Suppressor macrophage treated with lipopolysaccharide for 4 hours (primary cell): ENCODE data around the gene FCRL5.

Source experiments
- DNase-seq: peaks from one replicate; pipeline ENCODE4 v3.0.0-alpha.2; 2020

FCRL5 gene

DNA sequence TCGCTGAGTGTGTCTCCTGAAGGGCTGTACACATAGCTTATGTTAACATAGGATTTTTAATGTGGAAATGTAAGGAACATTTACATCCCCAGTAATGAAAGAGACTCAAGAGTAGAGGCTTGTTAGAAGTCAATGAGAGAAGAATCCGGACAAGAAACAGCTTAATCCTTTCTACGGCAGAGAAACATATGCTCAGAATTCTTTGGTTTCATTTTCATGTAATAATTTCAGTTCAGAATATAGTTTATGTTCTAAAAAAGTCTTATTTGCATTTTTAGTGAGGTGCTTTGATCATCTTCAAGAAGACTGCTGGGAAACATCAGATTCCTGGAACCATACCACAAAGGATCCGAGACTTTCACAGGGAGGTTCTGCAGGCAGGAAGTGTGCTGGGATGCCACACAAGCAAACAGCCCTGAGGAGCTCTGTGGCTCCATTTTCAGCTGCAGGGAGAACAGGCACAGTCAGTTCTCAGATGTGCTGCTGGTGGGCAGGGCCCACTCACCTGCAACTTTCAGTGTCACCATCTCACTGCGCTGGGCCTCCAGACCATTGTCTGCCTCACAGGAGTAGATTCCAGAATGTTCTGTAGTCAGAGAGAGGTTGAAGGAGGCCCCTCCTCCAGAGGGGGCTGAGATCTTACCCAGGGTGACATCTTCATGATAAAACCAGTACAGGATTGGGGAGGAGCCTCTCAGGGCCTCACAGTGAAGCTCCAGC is 28.4 kb downstream of the FCRL5 start:
- no peak for DNase-seq

DNA sequence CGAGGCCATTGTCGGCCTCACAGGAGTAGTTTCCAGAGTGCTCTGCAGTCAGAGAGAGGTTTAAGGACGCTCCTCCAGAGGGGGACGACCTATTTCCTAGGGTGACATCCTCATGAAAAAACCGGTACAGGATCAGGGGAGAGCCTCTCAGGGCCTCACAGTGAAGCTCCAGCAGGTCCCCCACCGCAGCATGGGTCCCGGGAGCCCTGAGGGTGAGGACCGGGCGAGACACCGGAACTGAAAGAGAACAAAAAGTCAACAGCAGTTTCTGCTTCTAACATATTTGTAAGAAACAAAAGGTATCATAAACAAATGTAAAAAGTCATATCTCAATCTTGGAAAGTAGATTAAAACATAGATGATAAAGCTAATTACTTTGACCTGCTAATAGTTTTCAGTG is 31.3 kb downstream of the FCRL5 start:
- DNase-seq, result no peak

DNA sequence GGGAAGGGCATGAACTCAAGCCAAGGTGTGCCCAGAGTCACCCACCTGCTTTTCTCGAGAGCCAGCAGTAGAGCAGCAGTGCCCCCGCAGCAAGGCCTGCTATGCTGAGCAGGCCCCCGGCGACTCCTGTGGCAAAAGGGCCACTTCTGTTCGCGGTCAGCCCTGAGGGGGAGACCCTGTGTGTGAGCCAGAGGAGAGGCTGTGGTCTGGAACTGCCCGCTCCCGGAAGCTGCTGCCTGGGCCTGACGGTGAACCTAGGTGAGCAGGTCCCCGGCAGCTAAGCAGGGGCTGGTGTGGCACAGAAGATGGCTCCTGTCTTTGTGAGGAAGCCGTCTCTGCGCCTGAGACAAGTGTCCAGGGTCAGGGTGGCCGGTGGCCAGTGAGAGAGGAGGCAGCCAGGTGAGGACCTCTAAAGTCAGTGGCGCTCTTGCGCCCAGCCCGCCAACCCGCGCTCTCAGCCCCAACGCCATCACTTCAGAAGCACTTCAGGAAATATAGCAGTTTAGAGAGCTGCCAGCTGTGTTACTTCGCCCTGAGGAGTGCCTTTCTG is 31.9 kb downstream of the FCRL5 start:
- DNase-seq, result no peak

DNA sequence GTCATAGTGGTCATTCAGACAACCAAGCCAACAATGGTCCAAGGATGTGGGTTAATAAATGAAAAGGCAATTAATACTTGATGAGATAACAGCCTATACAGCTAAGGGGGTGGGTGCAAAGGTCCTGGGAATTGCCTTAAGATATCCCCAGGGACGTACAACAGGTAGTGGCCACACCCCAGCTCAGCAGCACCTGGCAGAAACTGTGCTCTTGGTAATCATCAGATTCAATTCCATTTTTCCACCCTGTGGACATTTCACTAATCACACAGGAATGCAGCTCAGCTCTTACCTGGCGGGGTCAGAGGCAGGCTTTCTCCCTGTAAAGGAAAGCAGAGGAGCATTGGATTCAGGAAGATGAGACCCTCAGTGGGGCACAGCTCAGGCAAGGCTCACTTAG is 32.9 kb downstream of the FCRL5 start:
- DNase-seq, result no peak

DNA sequence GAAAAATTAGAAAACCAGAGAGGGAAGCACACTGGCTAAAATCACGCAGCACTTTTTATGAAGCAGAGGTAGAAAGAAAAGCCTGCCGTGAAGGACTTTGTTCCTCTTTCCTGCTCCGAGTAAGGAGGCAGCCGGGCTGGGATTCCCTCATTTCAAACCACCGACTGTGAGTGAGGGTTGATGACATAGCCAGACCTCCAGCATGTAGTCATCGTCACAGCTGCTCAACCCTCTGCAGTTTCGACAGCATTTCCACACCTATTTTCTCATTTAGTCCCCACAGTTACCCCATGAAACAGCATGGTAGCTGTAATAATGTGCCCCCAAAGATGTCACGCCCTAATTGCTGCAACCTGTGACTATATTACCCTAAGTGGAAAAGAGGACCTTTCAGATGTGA is 35.3 kb downstream of the FCRL5 start:
- peak; percentile 64 for DNase-seq

DNA sequence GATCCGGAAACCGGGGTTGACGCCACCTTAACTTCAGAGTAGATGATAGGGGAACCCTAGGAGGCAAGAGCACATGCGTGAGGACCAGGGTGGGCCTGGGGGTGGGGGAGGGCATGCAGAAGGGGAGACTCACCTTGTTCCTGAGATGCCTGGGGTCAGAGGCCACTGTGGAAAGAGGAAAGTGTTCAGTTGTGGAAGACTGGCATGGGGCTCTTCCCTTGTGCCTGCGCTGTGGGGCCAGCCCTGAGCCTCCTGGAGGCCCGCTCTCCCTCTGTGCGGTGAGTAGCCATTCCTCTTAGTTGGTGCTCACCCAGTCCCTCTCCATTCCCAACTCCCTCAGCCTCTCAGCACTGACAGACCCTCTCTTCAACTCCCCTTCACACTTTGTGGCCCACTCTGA is 36.6 kb downstream of the FCRL5 start:
- DNase-seq, result no peak

DNA sequence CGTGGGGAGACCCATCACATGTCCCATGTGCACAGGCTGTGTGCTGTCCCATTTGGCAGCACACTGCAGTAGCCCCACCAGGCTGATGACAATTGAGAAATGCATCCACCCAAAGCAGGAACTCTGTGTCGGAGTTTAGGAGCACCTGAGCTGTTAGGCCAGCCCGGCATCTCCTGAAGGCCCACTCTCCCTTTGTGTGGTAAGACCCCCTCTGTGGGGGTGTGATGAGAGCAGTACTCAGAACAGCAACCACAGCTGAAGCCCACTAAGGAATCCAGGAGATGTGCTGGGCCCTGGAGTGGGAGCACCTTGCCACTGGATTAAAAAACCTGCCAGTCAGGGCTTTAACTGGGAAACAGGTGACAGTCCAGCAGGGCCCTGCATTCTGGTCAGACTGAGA is 37.2 kb downstream of the FCRL5 start:
- DNase-seq, result no peak

DNA sequence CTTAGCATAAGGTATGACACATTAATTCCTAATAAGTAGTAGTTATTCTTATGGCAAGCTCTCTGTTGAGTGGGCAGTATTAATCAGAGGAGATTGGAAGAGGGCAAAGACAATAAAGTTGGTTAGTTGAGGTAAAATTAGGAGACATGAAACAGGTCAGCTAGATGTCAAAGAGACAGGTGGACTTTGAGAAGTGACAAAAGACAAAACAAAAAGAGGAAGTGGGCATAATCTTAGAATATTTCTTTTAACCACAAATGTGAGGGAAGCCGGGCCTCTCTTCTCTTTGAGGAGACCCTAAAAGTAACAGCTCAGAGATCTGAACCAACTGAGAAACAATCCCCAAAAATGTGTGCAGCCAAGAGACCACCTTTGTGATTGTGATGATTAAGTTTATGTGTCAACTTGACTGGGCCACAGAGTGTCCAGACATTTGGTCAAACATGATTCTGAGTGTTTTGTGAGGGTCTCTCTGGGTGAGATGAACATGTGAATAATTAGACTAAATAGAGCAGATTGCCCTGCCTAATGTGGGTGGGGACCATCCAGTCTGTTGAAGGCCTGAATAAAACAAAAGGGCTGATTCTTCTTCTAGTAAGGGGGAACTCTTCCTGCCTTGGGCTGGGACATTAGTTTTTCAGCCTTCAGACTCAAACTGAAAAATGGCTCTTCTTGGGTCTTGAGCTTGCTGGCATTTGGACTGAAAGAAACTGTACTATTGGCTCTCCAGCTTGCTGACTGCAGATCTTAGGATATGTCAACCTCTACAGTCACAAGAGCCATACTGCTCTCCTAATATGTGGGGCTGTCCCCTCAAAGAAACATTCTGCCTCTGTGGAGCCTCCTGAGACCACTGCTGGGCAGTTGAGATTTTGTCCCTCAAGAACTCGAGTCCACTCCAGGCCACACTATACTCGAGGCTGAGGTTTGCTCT is 40.0 kb downstream of the FCRL5 start:
- DNase-seq, result no peak

DNA sequence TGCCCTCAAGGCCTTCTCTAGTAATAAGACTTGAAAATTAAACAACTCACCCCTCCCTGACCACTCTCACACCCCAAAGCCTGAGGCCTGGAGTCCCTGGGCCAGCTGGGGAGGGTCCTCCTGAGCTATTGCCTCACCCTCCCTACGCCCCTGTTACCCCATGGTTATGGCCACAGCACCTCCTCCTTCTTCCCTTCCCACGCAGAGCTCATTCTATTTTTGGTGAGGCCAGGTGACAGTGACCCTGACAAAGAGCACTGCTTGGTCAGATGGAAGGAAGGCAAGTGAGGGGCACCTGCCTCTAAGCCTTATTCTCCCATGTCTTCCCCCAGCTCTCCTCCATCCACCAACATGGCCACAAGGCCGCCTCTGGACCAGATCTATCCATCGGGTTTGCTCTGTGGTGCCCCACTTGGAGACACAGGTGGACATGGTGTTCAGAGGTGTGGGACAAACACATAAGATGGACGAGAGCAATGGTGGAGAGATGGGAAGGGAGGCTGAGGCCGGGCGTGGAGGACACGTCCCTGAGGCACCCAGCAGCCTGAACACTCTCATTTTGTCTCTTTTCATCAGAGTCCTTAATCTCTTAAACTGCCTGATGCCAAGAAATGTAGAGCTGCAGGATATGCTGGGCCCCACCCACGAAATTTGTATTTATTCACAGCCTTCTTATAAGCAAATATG is 42.6 kb downstream of the FCRL5 start:
- DNase-seq, result no peak

DNA sequence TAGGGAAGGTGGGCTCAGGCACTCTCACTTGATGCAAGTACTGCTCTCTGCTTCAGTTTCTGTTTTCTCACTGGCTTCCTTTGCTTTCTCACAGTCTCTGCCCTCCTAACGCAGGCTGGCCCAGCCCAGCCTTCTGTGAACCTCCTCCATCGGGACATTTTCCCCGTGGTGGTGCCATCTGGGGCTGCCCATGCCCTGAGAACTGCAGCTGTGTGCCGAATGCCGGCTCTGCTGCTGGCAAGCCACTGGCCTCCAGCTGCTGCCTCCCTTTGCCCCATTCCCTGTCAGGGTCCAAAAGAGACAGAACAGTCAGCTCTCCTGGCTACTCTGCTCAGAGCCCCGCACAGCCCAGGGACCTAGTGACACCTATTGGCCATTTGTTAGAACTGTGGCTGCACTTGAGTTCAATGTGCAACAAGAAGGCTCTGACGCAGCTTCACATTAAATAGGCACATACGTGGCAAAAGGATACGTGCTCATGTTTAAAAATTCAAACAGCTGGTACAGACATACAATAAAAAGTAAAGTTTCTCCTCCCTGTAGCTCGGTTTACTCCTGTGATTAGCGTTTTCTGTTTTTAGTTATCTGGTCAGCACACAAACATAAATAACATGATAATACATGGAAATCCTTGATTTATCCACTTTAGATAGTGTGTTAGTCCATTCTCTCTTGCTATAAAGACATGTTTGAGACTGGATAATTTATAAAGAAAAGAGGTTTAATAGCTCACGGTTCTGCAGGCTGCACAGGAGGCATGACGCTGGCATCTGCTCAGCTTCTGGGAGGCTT is 46.6 kb downstream of the FCRL5 start:
- peak; percentile 61 for DNase-seq

DNA sequence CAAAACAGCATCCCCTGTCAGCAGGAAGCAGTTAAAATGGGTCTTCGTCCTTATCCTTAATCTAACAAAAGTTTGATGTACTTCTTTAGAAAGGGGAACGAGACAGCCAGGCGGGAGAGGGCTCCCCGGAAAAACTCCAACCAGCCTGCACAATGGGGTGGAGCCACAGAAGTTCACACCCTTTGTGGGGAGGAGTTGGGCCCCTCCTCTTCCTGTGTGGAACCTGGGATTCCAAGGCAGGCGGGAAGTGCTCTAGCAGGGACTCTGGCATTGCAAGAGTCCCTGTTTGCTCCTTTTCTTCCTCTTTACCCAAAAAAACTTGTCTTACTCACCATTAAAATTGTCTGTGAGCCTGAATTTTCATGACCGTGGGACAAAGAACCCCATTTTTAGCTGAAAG is 47.7 kb downstream of the FCRL5 start:
- DNase-seq, result no peak

DNA sequence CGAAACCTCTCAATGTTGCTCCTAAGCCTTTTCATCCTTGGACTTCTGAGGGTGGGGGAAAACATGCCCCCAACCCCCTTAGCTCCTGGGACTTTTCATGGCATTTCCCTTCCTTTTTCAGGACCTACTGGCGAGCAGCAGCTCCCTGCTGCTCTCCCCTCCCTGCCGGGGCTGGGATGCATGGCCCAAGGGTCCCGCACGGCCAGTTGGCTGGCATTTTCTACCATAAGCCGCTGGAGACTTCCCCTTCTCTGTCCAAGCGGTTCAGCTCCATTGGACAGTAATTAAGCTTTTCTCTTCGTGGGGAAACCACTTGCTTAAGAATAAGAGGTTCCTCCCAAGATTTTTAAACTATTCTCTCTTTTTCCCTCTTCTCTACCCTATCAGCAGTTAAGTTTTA is 52.8 kb downstream of the FCRL5 start:
- no peak for DNase-seq

DNA sequence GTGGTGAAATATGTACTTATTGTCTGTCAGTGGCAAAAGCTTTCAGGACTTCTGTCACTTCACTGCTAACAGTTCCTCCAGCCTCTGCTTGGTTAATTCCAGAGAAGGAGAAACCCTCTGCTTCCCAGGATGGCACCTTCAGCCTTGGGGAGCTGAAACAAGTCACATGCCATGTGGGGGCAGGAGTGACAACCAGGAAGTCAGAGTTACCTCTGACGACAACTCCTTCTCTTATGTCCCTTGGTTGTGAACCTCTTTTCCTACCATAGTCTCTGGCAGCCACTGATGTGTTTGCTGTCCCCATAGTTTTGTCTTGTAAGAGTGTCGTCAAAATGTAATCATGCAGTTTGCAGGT is 53.6 kb downstream of the FCRL5 start:
- no peak for DNase-seq

DNA sequence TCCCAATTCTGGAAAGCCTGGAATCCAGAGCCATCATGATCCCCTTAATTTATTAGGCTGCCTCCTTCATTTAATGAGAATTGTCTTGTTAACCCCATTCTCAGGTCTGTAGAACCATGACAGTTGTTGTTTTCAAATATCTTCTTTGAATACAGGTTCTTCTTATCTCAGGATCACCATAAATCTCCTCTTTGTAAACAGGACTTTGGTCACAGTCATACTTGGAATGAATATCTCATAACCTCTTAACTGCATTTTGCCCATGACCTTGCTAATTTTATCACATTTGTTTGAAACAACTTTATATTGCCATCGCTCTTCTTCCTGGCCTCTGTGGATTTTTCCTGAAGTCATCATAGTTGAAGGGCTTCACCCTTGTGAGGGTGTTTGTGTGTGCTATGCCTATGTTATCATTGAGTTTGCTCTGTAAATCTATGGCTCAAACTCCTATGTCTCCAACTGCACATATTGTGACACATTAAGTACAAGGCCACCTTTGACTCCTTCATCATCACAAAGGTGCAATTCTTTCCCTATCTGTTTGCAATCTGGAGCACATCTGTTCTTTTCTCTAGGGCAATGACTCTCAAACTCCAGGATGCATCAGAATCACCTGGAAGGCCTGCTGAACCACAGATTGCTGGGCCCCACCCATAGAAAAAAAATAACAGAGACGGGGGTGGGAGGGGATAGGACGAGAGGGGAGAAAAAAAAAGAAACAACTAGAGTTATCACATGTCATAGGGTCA is 54.2 kb downstream of the FCRL5 start:
- DNase-seq, result no peak

DNA sequence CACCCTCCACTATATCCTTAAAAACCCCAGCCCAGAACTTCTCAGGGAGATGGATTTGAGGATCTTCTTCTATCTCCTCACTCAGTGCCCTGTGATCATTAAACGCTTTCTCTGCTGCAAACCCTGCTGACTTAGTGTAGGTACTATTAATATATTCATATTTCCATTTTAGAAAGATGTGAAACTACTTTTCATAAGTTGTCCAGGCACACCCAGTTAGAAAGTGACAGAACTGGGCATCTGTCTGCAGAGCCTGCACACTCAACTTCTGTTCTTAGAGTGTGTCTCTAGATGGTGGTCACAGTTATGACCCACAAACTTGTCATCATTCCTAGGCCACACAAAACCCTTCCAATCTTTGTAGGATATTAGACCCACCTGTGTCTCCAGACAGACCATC is 55.0 kb downstream of the FCRL5 start:
- no peak for DNase-seq

DNA sequence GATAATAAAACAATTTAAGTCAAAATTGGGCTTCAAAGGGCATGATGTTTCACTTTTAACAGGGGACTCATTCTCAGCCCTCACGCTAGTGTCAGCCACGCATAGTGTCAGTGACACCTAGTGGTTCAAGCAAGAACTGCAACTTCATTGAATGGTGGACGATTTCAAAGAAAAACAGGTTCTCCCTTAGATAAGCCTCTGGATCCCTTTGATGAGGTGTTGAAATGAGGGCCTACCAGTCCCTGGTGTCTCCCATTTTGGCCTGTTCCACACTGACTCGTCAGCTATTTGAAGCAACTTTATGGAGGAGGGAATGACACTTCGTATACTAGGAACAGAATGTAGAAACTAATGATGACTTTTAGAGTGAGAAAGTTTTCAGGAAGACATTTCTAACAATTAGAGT is 56.2 kb downstream of the FCRL5 start:
- DNase-seq, result peak; percentile 75

DNA sequence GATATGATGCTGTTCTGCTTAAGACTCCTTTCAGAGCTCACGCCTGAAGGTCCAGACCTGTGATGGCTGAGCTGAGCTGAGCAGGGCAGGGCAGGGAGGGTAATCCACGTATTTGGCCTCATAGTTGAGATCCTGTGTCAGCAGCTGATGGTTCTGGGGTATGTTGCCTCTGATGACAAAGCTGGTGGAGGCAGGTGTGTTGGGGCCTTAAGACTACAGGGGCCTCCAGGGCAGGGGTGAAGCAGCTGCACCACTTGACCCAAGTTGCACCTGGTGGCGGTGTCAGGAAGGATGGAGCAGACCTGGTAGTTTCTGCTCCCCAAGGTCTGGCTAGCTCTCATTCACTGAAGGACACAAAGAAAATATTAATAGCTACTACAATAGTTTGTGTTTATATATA is 57.0 kb downstream of the FCRL5 start:
- no peak for DNase-seq

DNA sequence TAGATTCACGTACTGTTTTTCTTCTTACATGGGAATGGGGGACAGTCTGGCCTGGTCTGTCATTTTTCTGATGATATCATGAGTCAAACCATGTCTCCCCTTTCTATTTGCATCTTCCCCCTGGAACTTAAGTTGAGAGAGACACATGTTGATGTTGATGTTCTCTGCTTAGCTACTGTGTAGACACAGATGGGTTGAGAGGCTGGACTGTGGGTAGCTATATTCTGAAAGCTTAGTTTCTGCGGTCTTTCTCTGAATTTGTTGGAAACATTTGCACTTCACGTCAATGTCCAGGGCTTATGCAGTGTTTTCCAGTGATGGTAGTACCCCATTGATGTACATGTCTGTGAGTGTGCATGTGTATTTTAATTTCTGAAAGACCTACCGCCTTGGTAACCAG is 58.2 kb downstream of the FCRL5 start:
- DNase-seq, result no peak

DNA sequence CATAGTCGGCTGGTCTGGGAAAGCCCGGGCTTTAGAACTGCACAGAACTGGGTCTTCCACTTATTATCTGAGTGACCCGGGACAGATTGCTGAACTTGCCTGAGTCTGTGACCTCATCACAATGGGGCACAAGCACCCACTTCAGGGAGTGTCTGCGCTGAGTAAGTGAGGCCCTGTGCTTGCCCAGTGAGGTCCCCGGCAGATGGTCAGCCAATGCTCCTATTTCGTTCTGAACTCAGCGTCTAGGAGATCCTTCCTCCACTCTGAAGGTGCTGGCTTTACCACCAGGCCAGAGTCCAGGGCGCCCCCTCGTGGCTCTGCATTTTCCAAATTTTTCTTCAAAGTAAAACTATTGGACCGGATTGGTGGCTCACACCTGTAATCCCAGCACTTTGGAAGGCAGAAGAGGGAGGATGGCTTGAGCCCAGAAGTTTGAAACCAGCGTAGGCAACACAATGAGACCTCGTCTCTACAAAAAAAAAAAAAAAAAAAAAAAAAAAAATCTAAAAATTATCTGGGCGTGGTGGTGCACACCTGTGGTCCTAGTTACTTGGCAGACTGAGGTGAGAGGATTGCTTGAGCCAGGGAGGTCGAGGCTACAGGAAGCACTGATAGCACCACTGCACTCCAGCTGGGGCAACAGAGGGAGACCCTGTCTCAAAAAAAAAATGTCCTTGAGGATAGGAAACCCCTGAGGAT is 61.7 kb downstream of the FCRL5 start:
- peak; percentile 82 for DNase-seq

DNA sequence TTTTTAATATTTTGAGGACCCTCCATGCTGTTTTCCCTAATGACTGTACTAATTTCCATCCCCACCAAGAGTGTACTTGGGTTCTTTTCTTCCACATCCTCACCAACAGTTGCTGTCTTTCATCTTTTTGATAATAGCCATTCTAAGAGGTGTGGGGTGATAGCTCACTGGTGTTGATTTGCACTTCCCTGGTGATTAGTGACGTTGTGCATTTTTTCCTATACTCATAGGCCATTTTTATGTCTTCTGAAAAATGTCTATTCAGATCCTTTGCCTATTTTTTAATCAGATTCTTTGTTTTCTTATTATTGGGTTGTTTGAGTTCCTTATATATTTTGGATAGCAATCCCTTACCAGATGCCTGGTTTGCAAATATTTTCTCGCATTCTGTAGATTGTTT is 64.2 kb downstream of the FCRL5 start:
- DNase-seq, result no peak

DNA sequence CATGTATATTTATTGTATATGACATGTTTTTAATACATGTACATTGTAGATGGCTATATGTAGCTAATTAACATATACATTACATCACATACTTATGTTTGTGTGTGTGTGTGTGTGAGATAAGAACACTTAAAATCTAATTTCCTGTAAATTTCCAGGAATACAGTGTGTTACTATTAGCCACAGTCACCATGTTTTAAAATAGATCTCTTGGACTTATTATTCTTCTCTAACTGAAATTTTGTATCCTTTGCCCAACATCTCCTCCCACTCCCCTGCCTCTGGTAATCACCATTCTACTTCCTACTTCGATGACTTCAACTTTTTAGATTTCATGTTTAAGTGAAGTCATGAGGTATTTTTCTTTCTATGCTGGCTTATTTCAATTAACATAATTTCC is 64.8 kb downstream of the FCRL5 start:
- peak; percentile 65 for DNase-seq
